Stomach (tissue), 9 donors: ENCODE results near the gene TM7SF3. TPM values are rescaled to one million over a fixed set of nuclear protein-coding genes. Genes with fewer than 3 reads are reported as not detected.

ENCODE experiments used
- DNase-seq, 2 donors: peaks; one replicate each; pipeline versions ENCODE4 v3.0.0 to v3.0.0-alpha.2; 2013 to 2019
- H3K27ac ChIP-seq, 5 donors: fragments of 200-600 bp in 4 of 5; sonication (generic) in 4 of 5; one replicate each; pipeline ENCODE4 v1.5.1; 2013 to 2019; ENCODE audit warnings: mild to moderate bottlenecking in 1 of 5, moderate library complexity in 1 of 5
- H3K27me3 ChIP-seq, 3 donors: fragments of 200-600 bp; sonication (generic); one replicate each; pipeline ENCODE4 v1.5.1; 2017 to 2019; ENCODE audit warnings: mixed run types in 1 of 3
- H3K36me3 ChIP-seq, 4 donors: fragments of 200-600 bp; sonication (generic); 1 replicate in 3 of 4; 2 replicates in 1 of 4; pipeline ENCODE4 v1.5.1; 2016 to 2019
- H3K4me1 ChIP-seq, 4 donors: fragments of 200-600 bp; sonication (generic); one replicate each; pipeline ENCODE4 v1.5.1; 2016 to 2019
- H3K4me3 ChIP-seq, 4 donors: fragments of 200-600 bp; sonication (generic) in 3 of 4; one replicate each; pipeline ENCODE4 v1.5.1; 2016 to 2019; ENCODE audit warnings: mild to moderate bottlenecking in 1 of 4
- H3K9me3 ChIP-seq, 4 donors: fragments of 200-600 bp; sonication (generic); one replicate each; pipeline ENCODE4 v1.5.1; 2016 to 2019
- CTCF ChIP-seq, 7 experiments: fragments of 450-650 bp in 4 of 7; fragments of 200-600 bp in 3 of 7; sonication (generic) in 3 of 7; IDR thresholded peaks; one replicate each; pipeline ENCODE4 v1.5.1; 2016 to 2019; ENCODE audit warnings: antibody characterized with exemption in 7 of 7, control low read depth in 2 of 7, mild to moderate bottlenecking in 1 of 7
- EP300 ChIP-seq: sonication (generic); formaldehyde crosslinking; IDR thresholded peaks from one replicate; pipeline ENCODE4 v1.6.1; 2017; ENCODE audit warnings: antibody characterized with exemption
- POLR2A ChIP-seq, 4 donors: fragments of 450-650 bp; IDR thresholded peaks; one replicate each; pipeline ENCODE4 v1.6.1; 2016; ENCODE audit warnings: antibody characterized with exemption in 4 of 4, control low read depth in 2 of 4, mild to moderate bottlenecking in 1 of 4, moderate library complexity in 1 of 4
- POLR2AphosphoS5 ChIP-seq, 3 donors: sonication (generic); formaldehyde crosslinking; IDR thresholded peaks; one replicate each; pipeline ENCODE4 v1.6.1; 2016; ENCODE audit warnings: antibody characterized with exemption in 3 of 3
- WGBS, 5 donors: extraction: QIAGEN DNeasy Blood & Tissue Kit in 3 of 5; methylation state at CpG; one replicate each; pipeline versions ENCODE4 v1.1.5 to v1.1.7; 2013 to 2018; 5-methylcytosine and 5-hydroxymethylcytosine counted together
- intact Hi-C: fragments of 100-400 bp; cut with DNase I; formaldehyde crosslinking; loops from one replicate; pipeline ENCODE4 v1.15.1; 2023; ENCODE audit warnings: low total_unique reads
- polyA plus RNA-seq, 3 donors: library from polyadenylated mRNA; stranded (reverse); fragments of 200-250 nt; gene quantifications; one replicate each; pipeline ENCODE4 v1.2.3, GENCODE V29; 2013
- total RNA-seq, 5 donors: library from RNA; depleted of rRNA; stranded (reverse); fragments of >200 nt; gene quantifications; one replicate each; pipeline versions ENCODE4 v1.1.0 to v1.2.3, GENCODE V29; 2014 to 2016
- donor health status: healthy with polysubstance abuse.
- donor health status: Bipolar disorder and iron deficiency.
- donor health status: healthy.

The TM7SF3 gene
- total and polyA plus RNA-seq, 8 donors = 13.5 to 148 (median 75.4) TPM

GRCh38 chr12:26994109-26994508 lies 20.1 kb downstream of the TM7SF3 start:
- H3K27me3 ChIP-seq = no peaks in the 10 kb centered on the region
- H3K27ac ChIP-seq = no peak overlapping the region
- intact Hi-C loops = no loop called here
- H3K4me1 ChIP-seq = peaks cover 0 to 6% (median 0%) of the 10 kb centered on the region in 4 donors
- H3K36me3 ChIP-seq = peaks cover 15 to 90% (median 89%) of the 10 kb centered on the region in 4 donors
- TF ChIP-seq EP300 (no peak), POLR2A (IDR thresholded peaks at IDR 0.05) (no peak), POLR2AphosphoS5 (IDR thresholded peaks at IDR 0.05) (no peak), CTCF (IDR thresholded peaks at IDR 0.05) (no peak)
- DNase-seq = no peak
- no peak overlapping the region for H3K4me3 ChIP-seq
- WGBS, 5 donors = 92 to 98% (median 95%) methylated on average over 1 of the region's 1 CpG
- no peaks in the 10 kb centered on the region for H3K9me3 ChIP-seq

GRCh38 chr12:26991826-26992225 lies 22.4 kb downstream of the TM7SF3 start:
- no peaks in the 10 kb centered on the region for H3K27me3 ChIP-seq
- no peak overlapping the region for H3K4me3 ChIP-seq
- WGBS, 5 donors = 90 to 95% (median 91%) methylated on average over 4 of the region's 4 CpGs
- peaks cover 11 to 91% (median 84%) of the 10 kb centered on the region in 4 donors for H3K36me3 ChIP-seq
- DNase-seq = no peak
- no peak overlapping the region for H3K27ac ChIP-seq
- no peaks in the 10 kb centered on the region for H3K4me1 ChIP-seq
- intact Hi-C loops = no loop called here
- no peaks in the 10 kb centered on the region for H3K9me3 ChIP-seq
- TF ChIP-seq POLR2A (IDR thresholded peaks at IDR 0.05) (no peak), EP300 (no peak), CTCF (IDR thresholded peaks at IDR 0.05) (no peak), POLR2AphosphoS5 (IDR thresholded peaks at IDR 0.05) (no peak)

GRCh38 chr12:26989873-26990272 lies 24.3 kb downstream of the TM7SF3 start:
- Histone ChIP-seq H3K9me3 (no peaks in the 10 kb centered on the region), H3K4me1 (no peaks in the 10 kb centered on the region), H3K27ac (no peak overlapping the region), H3K27me3 (no peaks in the 10 kb centered on the region), H3K36me3 (peaks cover 11 to 82% (median 75%) of the 10 kb centered on the region in 4 donors), H3K4me3 (no peak overlapping the region)
- TF ChIP-seq POLR2A (IDR thresholded peaks at IDR 0.05) (no peak), CTCF (IDR thresholded peaks at IDR 0.05) (no peak), POLR2AphosphoS5 (IDR thresholded peaks at IDR 0.05) (no peak), EP300 (no peak)
- 78 to 90% (median 86%) methylated on average over 4 of the region's 4 CpGs for WGBS, 5 donors
- intact Hi-C loops = no loop called here
- DNase-seq = no peak

- Histone ChIP-seq H3K4me1 (no peaks in the 10 kb centered on the region), H3K4me3 (no peak overlapping the region), H3K36me3 (peaks cover 3 to 78% (median 73%) of the 10 kb centered on the region in 4 donors), H3K27ac (no peak overlapping the region), H3K9me3 (no peaks in the 10 kb centered on the region), H3K27me3 (no peaks in the 10 kb centered on the region)
- intact Hi-C loops = no loop called here
- DNase-seq = no peak
- 88 to 95% (median 92%) methylated on average over 4 of the region's 4 CpGs for WGBS, 5 donors
- TF ChIP-seq EP300 = no peak
- no peak for TF ChIP-seq POLR2A (IDR thresholded peaks at IDR 0.05)
- no peak for TF ChIP-seq CTCF (IDR thresholded peaks at IDR 0.05)
- no peak for TF ChIP-seq POLR2AphosphoS5 (IDR thresholded peaks at IDR 0.05)
These were observed 25.5 kb downstream of the TM7SF3 start for GRCh38 chr12:26988703-26989102.
